HEK293T (cell line): Measurements from ENCODE around the gene LRGUK.

Experiments used
- NFRKB ChIP-seq: fragments of 450-650 bp; IDR thresholded peaks from 2 replicates; pipeline ENCODE4 v1.6.1; 2016; ENCODE audit warnings: mild to moderate bottlenecking, moderate library complexity
- PKNOX1 ChIP-seq: fragments of 450-650 bp; IDR thresholded peaks from 2 replicates; pipeline ENCODE4 v1.6.1; 2016
- SUZ12 ChIP-seq: fragments of 450-650 bp; IDR thresholded peaks from 2 replicates; pipeline ENCODE4 v1.6.1; 2016; ENCODE audit warnings: mild to moderate bottlenecking

GRCh38 chr7:134200970-134201369, 73.8 kb downstream of the LRGUK start:
- TF ChIP-seq PKNOX1 (no peak), SUZ12 (no peak), NFRKB (no peak)
